Measurements from ENCODE around the gene RANBP10. TPM values are rescaled to one million over a fixed set of nuclear protein-coding genes. Genes with fewer than 3 reads are reported as not detected.

RANBP10 gene
- total RNA-seq, 4 donors from 2014 or later, result 6.0 to 9.8 (median 8.3) TPM

DNA sequence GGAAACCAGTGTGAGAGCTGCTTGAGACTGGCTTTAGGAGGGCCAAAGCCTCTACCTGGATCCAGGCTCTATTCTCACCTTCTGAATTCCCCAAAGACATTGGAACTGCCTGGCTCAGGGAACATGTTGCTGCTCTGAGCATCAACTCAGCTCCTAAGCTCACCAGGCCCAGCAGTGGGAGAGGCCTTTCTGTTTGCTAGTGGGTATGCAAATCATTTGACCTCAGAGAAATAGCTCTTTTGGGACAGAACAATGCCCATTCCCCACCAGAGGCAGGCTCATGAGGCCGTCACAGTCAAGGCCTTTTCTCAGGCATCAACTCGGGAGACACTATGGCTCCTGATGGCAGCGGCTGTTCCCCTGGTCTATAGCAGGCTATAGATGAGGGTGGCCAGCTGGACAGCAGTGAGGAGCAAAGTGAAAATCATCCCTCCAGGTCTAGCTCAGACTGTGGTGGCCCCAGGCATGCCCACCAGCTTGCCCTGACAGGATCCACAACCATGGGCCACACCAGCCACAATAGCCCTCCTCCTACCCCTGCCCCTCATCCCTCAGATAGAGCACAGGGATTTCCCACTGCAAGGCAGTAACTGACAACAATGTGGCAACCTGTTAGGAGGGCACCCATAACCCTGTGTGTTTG, 56.8 kb downstream of the RANBP10 start:
- no peak for TF ChIP-seq CTCF (IDR thresholded peaks at IDR 0.05)
- no peak for ATAC-seq (ENCODE audit: low FRiP score)
- no peak for DNase-seq (ENCODE audit: low spot score)

DNA sequence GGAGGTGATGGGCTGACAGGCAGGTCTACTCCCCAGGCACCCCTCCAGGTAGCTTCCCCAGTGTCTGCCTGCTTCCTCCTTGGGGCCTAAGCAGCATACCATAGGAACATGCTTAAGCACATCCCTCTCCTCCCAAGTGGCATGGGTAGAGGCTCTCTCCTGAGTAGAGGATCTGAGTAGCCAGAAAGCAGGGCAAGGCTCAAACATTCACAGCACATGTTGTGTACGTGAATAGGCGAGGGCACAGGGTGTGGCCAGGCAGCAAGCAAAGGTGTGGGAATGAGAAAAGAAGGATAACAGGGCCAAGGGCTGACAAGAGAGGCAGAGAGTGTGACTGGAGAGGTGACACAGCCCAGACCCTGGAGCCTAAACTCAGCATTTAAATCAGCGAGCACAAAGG, 57.5 kb downstream of the RANBP10 start:
- ATAC-seq (ENCODE audit: low FRiP score) (no peak), DNase-seq (ENCODE audit: low spot score) (no peak)
- TF ChIP-seq CTCF (IDR thresholded peaks at IDR 0.05), result no peak

DNA sequence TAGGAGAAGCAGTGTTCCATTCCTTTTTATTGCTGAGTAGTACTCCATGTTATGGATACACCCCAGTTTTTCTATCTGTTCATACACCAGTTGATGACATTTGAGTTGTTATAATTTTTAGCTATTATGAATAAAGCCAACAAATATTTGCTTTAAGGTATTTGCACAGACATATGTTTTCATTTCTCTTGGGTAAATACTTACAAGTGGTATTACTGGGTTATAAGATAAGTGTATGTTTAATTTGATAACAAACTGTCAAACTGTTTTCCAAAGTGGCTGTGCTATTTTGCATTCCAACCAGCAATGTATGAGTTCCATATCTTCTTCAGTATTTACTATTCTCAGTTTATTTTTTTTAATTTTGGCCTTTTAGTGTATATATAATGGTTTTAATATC, 59.5 kb downstream of the RANBP10 start:
- ATAC-seq (ENCODE audit: low FRiP score), result no peak
- no peak for TF ChIP-seq CTCF (IDR thresholded peaks at IDR 0.05)

DNA sequence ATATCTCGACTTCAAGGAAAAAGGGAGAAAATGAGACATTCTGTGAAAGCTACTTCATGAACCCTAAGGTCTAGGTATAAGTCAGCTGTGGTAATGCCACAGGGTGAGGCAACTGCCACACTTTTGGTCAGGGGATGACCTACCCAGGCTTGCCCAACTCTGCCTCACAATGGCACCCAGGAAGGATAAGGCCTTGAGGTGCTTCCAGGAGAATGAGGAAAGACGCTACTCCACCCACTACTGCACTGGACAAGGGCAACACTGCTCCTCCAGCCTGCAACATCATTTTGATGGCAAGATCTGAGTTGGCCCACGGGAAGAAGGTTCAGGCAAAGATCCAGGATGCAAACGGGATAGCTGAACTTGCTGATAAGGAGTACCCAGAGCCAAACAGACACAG, 65.2 kb downstream of the RANBP10 start:
- DNase-seq (ENCODE audit: low spot score), result no peak
- ATAC-seq (ENCODE audit: low FRiP score), result no peak
- no peak for TF ChIP-seq CTCF (IDR thresholded peaks at IDR 0.05)

More for the DNA sequence above, 59.5 kb downstream of the RANBP10 start:
- DNase-seq (ENCODE audit: low spot score), result no peak

- no peak for TF ChIP-seq CTCF (IDR thresholded peaks at IDR 0.05)
- no peak for ATAC-seq (ENCODE audit: low FRiP score)
- DNase-seq (ENCODE audit: low spot score), result no peak
Observed at GRCh38 chr16:67740391-67740790, 66.0 kb downstream of the RANBP10 start.

DNA sequence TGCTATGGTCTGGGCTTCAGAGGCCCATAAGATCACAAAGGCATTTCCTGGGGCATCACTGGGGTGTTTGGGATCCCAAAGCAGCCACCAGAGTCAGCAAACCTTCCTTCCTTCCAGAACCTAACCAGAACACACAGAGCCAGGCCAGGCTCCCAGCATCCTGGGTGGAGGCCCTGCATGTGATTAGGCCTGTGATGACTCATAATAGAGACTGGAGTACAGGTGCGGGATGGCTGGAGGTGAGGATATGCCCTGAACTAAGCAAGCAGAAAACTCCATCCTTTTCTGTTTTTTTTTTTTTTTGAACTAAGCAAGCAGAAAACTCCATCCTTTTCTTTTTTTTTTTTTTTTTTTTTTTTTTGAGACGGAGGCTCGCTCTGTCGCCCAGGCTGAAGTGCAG, 69.5 kb downstream of the RANBP10 start:
- DNase-seq (ENCODE audit: low spot score) (no peak), ATAC-seq (ENCODE audit: low FRiP score) (no peak)
- TF ChIP-seq CTCF (IDR thresholded peaks at IDR 0.05), result no peak

GRCh38 chr16:67734731-67735201, 71.6 kb downstream of the RANBP10 start:
- no peak for ATAC-seq (ENCODE audit: low FRiP score)
- no peak for TF ChIP-seq CTCF (IDR thresholded peaks at IDR 0.05)
- DNase-seq (ENCODE audit: low spot score), result no peak

Data from omental fat pad (tissue), 4 donors.